ENCODE data around the gene GATAD2B.
A peak's percentile ranks its signal among the peaks of the same experiment; 100 is the strongest.

The GATAD2B gene

DNA sequence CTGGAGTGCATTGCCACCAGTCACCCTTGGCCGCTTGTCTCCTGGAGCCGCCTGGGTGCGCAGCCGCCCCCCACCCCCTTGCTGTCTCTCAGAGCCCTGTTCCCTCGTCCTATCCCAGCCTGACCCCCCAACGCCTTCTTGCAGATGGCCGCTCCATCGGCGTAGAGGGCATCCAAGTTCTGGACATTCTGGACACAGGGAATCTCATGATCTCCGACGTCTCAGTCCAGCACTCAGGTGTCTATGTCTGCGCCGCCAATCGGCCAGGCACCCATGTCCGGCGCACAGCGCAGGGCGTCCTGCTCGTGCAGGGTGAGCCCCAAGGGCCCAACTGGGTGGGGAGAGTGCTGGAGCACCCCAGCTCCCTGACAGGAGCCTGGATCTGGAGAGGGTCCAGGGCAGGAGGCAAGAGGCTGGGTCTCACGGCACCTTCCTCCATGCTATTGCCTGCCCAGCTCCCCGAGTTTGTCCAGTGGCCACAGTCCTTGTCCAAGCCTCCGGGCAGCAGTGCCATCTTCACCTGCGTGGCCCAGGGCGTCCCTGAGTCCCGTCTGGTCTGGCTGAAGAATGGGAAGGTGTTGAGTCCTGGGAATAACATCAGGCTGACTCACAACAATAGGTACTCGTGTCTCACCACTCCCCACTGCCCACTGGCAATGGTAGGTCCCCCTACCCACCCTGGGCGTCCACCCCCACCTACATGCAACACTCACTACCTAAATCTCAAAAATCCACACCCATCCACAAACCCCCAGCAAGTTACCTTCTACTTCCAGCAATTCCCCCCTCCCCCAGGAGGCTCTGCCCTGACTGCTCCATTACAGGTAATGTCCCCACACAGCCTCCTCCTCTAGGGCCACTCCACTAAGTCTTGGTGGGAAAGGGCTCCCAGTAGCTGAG, 123.0 kb downstream of the GATAD2B start:
- WGBS, 2 experiments = 95 to 96% methylated on average over 27 of the region's 27 CpGs

DNA sequence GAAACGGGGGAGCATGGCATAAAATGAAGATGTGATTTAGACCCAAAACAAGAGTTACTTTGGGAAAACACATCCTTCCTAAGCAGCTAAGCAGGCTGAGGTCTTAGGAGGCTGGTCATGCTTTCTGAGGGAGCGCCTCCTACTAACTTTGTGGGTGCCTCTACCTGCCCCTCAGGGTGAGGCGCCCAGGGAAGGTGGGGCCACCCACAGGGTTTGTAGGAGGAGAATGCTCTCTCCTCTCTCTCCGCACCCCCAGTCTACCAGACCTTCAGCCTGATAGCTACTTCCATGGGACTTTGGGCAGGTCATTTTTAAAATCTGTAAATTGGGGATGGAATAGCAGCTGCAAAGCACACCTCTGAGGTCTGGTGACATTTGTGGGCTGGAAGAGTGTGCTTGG, 123.8 kb downstream of the GATAD2B start:
- 90 to 96% methylated on average over 4 of the region's 4 CpGs for WGBS, 2 experiments
- no peaks in the 10 kb centered on the region for H3K27me3 ChIP-seq (ENCODE audit: control insufficient read depth, insufficient read depth, low read length, poor library complexity, severe bottlenecking)
- H3K36me3 ChIP-seq (ENCODE audit: control insufficient read depth, insufficient read depth, low read length) = peaks cover 12% of the 10 kb centered on the region
- H3K27ac ChIP-seq (ENCODE audit: insufficient read depth, low read depth, low read length, poor library complexity, severe bottlenecking) = no peak overlapping the region
- peaks cover 32% of the 10 kb centered on the region for H3K4me1 ChIP-seq (ENCODE audit: control insufficient read depth, insufficient read depth, low read length)
- H3K9me3 ChIP-seq (ENCODE audit: control insufficient read depth, low read length) = no peaks in the 10 kb centered on the region
- H3K4me3 ChIP-seq (ENCODE audit: insufficient read depth, low read depth, low read length) = no peak overlapping the region

More for the DNA sequence above, 123.0 kb downstream of the GATAD2B start:
- peaks cover 24% of the 10 kb centered on the region for H3K4me1 ChIP-seq (ENCODE audit: control insufficient read depth, insufficient read depth, low read length)
- no peak overlapping the region for H3K4me3 ChIP-seq (ENCODE audit: insufficient read depth, low read depth, low read length)
- H3K27me3 ChIP-seq (ENCODE audit: control insufficient read depth, insufficient read depth, low read length, poor library complexity, severe bottlenecking) = no peaks in the 10 kb centered on the region
- H3K36me3 ChIP-seq (ENCODE audit: control insufficient read depth, insufficient read depth, low read length) = peaks cover 12% of the 10 kb centered on the region
- no peaks in the 10 kb centered on the region for H3K9me3 ChIP-seq (ENCODE audit: control insufficient read depth, low read length)
- H3K27ac ChIP-seq (ENCODE audit: insufficient read depth, low read depth, low read length, poor library complexity, severe bottlenecking) = no peak overlapping the region

DNA sequence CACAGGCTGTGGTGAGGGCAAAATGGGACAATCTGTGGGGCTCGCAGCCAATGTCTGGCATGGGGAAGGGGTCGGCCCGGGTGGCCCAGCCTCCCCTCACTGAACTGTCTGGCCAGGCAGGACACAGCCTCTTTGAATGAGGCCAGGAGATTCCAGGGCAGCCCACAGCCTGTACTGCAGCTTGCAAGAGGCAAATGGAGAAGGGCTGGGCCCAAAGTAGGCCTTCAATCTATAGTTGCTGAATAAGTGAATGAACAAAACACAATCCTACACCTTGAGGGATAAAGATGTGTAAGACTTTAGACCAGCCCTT, 124.3 kb downstream of the GATAD2B start:
- H3K36me3 ChIP-seq (ENCODE audit: control insufficient read depth, insufficient read depth, low read length) = peaks cover 12% of the 10 kb centered on the region
- peaks cover 38% of the 10 kb centered on the region for H3K4me1 ChIP-seq (ENCODE audit: control insufficient read depth, insufficient read depth, low read length)
- WGBS, 2 experiments = 91 to 93% methylated on average over 3 of the region's 3 CpGs
- no peaks in the 10 kb centered on the region for H3K27me3 ChIP-seq (ENCODE audit: control insufficient read depth, insufficient read depth, low read length, poor library complexity, severe bottlenecking)
- H3K9me3 ChIP-seq (ENCODE audit: control insufficient read depth, low read length) = no peaks in the 10 kb centered on the region
- H3K4me3 ChIP-seq (ENCODE audit: insufficient read depth, low read depth, low read length) = no peak overlapping the region
- H3K27ac ChIP-seq (ENCODE audit: insufficient read depth, low read depth, low read length, poor library complexity, severe bottlenecking) = no peak overlapping the region

DNA sequence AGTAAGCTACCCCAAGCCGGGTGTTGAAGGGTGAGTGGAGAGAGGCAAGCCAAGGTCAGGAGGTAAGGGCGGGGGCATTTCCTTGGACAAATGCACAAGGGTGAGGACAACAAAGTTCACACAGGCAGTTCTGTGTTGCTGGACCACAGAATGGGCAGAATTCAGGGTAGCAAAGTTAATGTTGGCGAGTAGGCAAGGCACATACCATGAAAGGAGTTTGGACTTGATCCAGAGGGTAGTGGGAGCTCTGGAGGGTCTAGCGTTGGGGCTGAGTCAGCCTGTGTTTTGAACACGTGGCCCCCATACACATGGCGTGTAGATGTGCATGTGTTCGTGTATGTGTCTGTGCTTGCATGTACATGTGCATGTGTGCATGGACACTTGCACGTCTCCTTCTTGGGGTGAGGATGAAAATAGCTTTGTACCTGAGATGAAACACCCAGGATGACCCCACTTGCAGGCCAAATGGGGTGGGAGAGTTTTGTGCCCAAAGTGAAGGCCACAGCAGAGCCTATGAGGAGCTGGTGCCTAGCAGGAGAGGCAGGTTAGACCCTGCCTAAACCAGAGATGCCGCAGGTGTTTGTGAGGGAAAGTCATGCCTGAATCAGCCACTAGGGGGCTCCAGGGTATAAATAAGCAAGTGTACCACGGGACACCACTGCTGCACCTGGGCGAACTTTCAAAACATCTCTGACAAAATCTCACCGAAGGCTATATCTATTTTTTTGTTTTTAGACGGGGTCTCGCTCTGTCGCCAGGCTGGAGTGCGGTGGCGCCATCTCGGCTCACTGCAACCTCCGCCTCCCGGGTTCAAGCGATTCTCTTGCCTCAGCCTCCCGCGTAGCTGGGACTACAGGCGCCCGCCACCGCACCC, 125.7 kb downstream of the GATAD2B start:
- 79 to 81% methylated on average over 26 of the region's 26 CpGs for WGBS, 2 experiments
- Histone ChIP-seq H3K27ac (ENCODE audit: insufficient read depth, low read depth, low read length, poor library complexity, severe bottlenecking) (no peak overlapping the region), H3K4me1 (ENCODE audit: control insufficient read depth, insufficient read depth, low read length) (peaks cover 49% of the 10 kb centered on the region), H3K9me3 (ENCODE audit: control insufficient read depth, low read length) (no peaks in the 10 kb centered on the region), H3K27me3 (ENCODE audit: control insufficient read depth, insufficient read depth, low read length, poor library complexity, severe bottlenecking) (no peaks in the 10 kb centered on the region), H3K36me3 (ENCODE audit: control insufficient read depth, insufficient read depth, low read length) (peaks cover 12% of the 10 kb centered on the region), H3K4me3 (ENCODE audit: insufficient read depth, low read depth, low read length) (no peak overlapping the region)

DNA sequence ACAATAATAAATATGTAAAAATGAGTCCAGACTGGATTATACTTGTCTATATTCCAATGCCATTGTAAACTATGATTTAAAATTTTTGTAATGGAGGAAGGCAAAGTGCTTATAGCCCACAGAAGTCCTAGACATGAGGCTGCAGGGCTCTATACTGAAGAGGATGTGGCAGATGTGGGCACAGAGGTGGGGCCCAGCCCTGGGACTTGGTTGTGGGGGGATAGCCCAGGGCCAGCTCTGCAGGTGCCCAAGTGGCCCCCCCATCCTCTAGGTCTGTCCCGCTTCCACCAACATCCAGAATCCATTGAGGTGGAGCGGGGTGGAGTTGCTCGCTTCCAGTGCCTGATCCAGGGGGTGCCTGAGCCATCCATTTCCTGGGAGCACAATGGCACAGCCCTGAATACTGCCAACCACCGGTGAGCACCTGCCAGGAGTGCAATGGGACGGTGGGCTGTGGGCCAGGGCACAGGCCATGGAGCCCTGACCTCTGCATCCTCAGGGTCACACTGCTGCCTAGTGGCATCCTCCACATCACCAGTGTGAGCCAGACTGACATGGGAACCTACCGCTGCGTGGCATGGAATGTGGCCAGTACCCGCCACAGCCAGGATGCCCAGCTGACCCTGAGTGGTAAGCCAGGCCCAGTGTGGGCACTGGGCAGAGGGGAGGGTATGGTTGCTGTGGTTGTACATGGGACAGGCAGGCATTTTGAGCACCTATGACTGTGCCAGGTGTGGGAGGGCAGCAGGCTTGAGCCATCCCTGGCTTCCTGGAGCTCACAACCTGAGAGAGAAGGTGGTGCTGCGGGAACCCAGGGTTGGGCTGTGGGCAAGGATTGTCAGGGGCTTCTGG, 126.6 kb downstream of the GATAD2B start:
- 83 to 84% methylated on average over 9 of the region's 9 CpGs for WGBS, 2 experiments
- peaks cover 53% of the 10 kb centered on the region for H3K4me1 ChIP-seq (ENCODE audit: control insufficient read depth, insufficient read depth, low read length)

DNA sequence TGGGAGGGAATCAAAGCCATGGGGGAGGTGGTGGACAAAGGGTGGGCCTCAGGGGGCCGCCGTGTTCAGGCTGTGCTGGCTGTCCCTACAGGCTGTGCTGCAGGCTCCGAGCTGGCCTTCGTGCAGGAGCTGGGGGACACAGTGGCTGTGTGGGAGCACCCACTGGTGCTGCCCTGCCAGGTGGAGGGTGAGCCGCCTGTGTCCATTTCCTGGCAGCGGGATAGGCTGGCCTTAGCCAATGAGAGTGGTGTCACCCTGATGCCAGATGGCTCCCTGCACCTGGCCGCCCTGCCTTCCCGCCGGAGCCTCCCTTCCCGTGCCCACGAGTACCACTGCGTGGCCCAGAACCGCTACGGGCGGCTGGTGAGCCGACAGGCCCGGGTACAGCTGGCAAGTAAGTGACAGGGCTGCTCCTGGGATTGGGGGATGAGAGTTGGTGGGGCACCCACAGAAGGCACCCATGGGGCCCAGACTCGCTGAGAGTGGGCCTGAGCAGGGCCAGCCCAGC, 127.4 kb downstream of the GATAD2B start:
- H3K4me1 ChIP-seq (ENCODE audit: control insufficient read depth, insufficient read depth, low read length) = peaks cover 53% of the 10 kb centered on the region
- 77 to 80% methylated on average over 18 of the region's 18 CpGs for WGBS, 2 experiments
- H3K36me3 ChIP-seq (ENCODE audit: control insufficient read depth, insufficient read depth, low read length) = peaks cover 6% of the 10 kb centered on the region
- H3K27me3 ChIP-seq (ENCODE audit: control insufficient read depth, insufficient read depth, low read length, poor library complexity, severe bottlenecking) = no peaks in the 10 kb centered on the region
- no peaks in the 10 kb centered on the region for H3K9me3 ChIP-seq (ENCODE audit: control insufficient read depth, low read length)
- peak overlapping the region; percentile 90 for H3K27ac ChIP-seq (ENCODE audit: insufficient read depth, low read depth, low read length, poor library complexity, severe bottlenecking)
- H3K4me3 ChIP-seq (ENCODE audit: insufficient read depth, low read depth, low read length) = peak overlapping the region; percentile 50

More for the DNA sequence above, 126.6 kb downstream of the GATAD2B start:
- Histone ChIP-seq H3K36me3 (ENCODE audit: control insufficient read depth, insufficient read depth, low read length) (peaks cover 8% of the 10 kb centered on the region), H3K27ac (ENCODE audit: insufficient read depth, low read depth, low read length, poor library complexity, severe bottlenecking) (no peak overlapping the region), H3K4me3 (ENCODE audit: insufficient read depth, low read depth, low read length) (peak overlapping the region; percentile 4), H3K27me3 (ENCODE audit: control insufficient read depth, insufficient read depth, low read length, poor library complexity, severe bottlenecking) (no peaks in the 10 kb centered on the region), H3K9me3 (ENCODE audit: control insufficient read depth, low read length) (no peaks in the 10 kb centered on the region)

DNA sequence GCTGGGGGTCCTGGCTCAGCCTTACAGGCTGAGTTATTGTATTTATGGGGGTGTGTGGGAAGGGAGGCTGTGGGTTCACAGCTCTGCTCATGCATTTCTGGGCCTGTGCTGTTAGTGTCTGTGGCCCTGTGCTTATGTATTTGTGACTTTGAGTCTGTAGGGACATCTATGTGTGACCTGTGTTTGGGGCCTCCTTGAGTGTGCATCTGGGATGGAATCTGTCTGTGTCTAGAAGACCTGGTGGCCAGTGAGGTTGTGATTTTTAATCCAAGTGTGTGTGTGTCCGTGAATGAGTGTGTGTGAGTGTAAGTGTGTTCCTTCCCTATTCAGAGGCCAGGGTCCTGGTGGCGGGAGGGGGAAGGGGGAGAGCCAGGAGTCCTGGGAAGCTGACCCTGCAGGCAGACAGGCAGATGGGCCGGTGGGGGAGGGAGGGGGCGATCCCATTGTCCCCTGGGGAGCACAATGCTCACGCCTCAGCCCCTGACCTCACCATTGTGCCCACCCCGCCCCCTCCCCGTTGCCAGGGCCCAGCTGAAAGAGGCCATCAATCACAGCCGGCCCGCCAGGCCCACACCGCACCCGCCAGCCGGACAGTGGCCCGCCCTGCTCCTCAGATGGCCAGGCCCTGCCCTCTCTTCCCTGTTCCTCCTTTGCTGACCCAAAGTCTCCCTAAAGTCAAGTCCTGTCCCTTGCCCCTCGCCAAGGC, 128.0 kb downstream of the GATAD2B start:
- peaks cover 53% of the 10 kb centered on the region for H3K4me1 ChIP-seq (ENCODE audit: control insufficient read depth, insufficient read depth, low read length)
- peak overlapping the region; percentile 90 for H3K27ac ChIP-seq (ENCODE audit: insufficient read depth, low read depth, low read length, poor library complexity, severe bottlenecking)
- H3K9me3 ChIP-seq (ENCODE audit: control insufficient read depth, low read length) = no peaks in the 10 kb centered on the region
- no peaks in the 10 kb centered on the region for H3K27me3 ChIP-seq (ENCODE audit: control insufficient read depth, insufficient read depth, low read length, poor library complexity, severe bottlenecking)
- H3K36me3 ChIP-seq (ENCODE audit: control insufficient read depth, insufficient read depth, low read length) = peaks cover 6% of the 10 kb centered on the region
- peak overlapping the region; percentile 50 for H3K4me3 ChIP-seq (ENCODE audit: insufficient read depth, low read depth, low read length)
- 6 to 8% methylated on average over 14 of the region's 14 CpGs for WGBS, 2 experiments

DNA sequence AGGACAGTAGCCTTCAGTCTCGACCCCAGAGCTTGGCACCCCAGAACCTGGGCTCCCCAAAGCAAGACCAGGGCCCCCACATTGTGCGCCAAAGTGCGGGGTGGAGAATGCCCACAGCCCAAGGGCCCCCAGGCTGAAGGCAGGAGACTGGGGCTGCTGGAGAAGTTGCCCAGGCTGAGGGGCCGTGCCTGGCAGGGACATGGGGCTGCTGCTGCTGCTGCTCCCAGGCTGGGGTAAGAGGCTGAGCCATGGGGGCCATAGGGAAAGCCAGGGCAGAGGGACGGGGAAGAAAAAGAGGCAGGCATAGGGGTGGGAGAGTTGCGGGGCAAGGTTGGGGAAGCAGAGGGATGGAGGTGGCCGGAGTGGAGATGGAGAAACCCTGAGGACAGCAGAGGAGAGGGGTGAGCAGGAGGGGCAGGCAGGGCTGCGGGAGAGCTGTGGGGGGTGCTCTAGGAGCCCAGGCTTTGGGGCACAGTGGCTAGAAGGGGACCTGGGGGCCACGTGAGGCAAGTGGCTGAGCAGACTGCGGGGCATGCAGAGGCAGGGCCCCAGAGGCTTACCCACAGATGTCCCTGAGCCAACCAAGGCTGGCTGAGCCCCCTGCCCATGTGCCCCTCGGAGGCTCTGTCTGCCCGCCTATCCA, 128.7 kb downstream of the GATAD2B start:
- Histone ChIP-seq H3K4me1 (ENCODE audit: control insufficient read depth, insufficient read depth, low read length) (peaks cover 53% of the 10 kb centered on the region), H3K4me3 (ENCODE audit: insufficient read depth, low read depth, low read length) (peak overlapping the region; percentile 50), H3K27ac (ENCODE audit: insufficient read depth, low read depth, low read length, poor library complexity, severe bottlenecking) (peak overlapping the region; percentile 90)

More for the DNA sequence above, 128.7 kb downstream of the GATAD2B start:
- 53 to 64% methylated on average over 12 of the region's 12 CpGs for WGBS, 2 experiments
- no peaks in the 10 kb centered on the region for H3K27me3 ChIP-seq (ENCODE audit: control insufficient read depth, insufficient read depth, low read length, poor library complexity, severe bottlenecking)
- H3K9me3 ChIP-seq (ENCODE audit: control insufficient read depth, low read length) = no peaks in the 10 kb centered on the region
- no peaks in the 10 kb centered on the region for H3K36me3 ChIP-seq (ENCODE audit: control insufficient read depth, insufficient read depth, low read length)
